ENCODE data around the gene EI24.

Gene EI24

GRCh38 chr11:125579811-125580210 lies 10.5 kb downstream of the EI24 start:
- no peak for DNase-seq (ENCODE audit: low spot score)

- no peak for DNase-seq (ENCODE audit: low spot score)
These were observed 14.2 kb downstream of the EI24 start for GRCh38 chr11:125583496-125583895.

GRCh38 chr11:125585487-125585886 lies 16.2 kb downstream of the EI24 start:
- DNase-seq (ENCODE audit: low spot score): no peak

DNA sequence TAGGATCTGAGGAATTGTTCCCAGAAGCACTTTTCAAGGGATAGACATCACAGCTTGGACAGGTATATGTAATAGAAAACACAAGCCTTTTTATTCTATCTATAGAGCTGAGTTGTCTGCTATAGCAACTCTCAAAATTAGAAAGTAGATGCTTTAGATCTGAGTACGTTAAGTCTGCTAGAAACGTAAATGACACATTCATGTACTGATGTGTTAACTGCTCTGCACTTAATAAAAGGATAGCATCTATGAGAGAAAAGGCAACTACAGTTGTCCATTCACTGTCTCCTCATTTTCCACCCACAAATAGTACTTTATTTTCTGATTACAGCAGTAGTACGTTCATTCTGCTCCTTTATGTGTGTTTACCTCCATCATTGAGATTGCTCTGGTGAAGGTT lies 17.3 kb downstream of the EI24 start:
- DNase-seq (ENCODE audit: low spot score): no peak

- no peak for DNase-seq (ENCODE audit: low spot score)
These were observed 18.2 kb downstream of the EI24 start for GRCh38 chr11:125587480-125587879.

GRCh38 chr11:125588505-125588904 lies 19.2 kb downstream of the EI24 start:
- no peak for DNase-seq (ENCODE audit: low spot score)

- peak; percentile 11 for DNase-seq (ENCODE audit: low spot score)
These were observed 22.5 kb downstream of the EI24 start for GRCh38 chr11:125591649-125592304.

- DNase-seq (ENCODE audit: low spot score): peak; percentile 98
These were observed 23.2 kb downstream of the EI24 start, which contains the start of gene STT3A for GRCh38 chr11:125592305-125593113. TSS of gene STT3A (plus strand) at chr11:125592852. CDS start at chr11:125595916, 3,064 bp downstream.

DNA sequence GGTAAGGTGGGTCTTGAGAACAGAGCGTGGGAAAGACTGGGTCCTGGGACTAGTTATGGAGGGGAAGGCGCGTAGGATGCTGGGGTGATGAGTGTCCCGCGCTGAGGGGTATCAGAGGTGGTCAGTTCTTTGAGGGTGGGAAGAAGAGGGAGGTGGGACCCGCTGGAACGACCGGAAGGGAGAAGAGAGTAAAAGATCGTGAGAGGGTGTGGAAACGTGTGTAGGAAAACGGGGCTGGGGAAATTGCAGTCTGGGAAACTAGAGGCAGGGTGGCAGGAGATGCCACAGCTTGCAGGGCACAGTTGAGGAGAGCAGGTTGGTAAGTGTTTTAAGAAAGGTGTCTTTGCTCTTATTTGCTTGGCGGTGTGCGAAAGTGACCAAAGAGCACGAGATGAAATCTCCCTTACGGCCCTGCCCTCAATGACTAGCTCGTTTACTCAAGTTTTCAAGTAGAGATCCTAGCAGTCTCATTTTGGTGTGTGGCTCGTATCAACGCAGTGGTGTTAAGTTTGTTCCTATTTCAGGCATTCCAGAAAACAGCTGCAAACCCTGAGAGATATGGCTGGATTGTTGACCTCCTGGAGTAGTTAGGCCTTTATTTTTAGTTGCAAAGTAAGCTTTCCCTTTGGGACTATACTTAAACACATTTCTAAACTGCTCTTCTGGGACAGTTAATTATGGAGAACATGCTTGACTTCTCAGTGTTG lies 24.0 kb downstream of the EI24 start:
- no peak for DNase-seq (ENCODE audit: low spot score)

DNA sequence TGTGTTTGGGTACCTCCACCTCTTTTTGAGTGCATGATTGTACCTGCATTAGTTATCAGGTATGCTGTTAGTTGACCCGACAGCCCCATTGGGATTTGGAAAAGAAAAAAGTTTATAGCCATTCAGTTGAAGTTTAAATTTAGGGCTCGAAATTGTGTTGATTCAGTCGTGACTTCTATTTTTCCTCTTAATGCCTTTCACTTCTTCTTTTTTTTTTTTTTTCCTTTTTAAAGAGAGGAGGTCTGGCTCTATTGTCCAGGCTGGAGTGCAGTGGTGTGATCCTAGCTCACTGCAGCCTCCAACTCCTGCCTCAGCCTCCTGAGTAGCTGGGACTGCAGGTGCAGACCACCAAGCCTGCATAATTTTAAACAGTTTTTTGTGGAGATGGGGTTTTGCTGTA lies 25.7 kb downstream of the EI24 start:
- DNase-seq (ENCODE audit: low spot score): no peak

DNA sequence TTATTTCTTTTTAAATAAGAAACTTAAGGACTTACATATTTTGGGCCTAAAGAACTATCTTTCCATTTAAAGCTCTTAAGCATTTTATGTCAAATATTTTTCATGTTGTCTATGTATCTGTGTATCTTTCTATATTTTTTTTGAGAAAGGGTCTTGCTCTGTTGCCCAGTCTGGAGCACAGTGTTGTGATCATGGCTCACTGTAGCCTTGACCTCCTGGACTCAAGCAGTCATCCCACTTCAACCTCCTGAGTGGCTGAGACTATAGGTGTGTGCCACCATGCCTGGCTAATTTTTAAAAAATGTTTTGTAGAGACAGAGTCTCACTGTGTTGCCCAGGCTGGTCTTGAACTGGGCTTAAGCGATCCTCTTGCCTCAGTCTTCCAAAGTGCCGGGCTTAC lies 31.4 kb downstream of the EI24 start:
- DNase-seq (ENCODE audit: low spot score): no peak

- no peak for DNase-seq (ENCODE audit: low spot score)
These were observed 33.9 kb downstream of the EI24 start for GRCh38 chr11:125603207-125603606.

- no peak for DNase-seq (ENCODE audit: low spot score)
These were observed 36.1 kb downstream of the EI24 start for GRCh38 chr11:125605417-125605816.

DNA sequence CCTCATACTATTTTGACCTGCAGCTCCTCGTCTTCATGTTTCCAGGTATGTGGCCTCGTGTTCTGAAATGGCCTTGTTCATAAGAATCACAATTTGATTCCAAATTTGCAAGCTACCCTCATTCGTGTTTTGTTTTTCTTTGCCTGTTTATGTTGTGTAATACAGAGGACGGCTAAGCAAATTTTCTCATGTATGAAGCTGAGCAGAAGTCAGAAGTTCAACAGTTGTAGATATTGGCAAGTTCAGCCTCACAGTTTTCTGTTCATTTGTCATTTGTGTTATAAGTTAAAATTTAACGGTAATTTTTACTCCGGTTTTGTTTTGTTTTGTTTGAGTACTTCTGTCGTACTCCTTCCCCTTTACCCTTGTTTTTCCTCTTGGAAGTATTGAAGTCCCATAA lies 40.3 kb downstream of the EI24 start:
- no peak for DNase-seq (ENCODE audit: low spot score)

DNA sequence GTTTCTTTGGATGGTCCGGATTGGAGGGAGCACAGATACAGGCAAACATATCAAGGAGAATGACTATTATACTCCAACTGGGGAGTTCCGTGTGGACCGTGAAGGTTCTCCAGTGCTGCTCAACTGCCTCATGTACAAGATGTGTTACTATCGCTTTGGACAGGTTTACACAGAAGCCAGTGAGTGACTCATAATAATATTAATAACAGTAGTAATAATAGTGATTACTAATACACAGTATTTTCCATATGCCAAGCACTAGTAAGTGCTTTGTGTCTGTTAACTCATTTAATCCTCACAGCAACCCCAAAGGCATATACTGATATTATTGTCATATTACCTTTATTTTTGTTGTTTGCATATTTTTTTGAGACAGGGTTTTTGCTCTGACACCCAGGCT lies 49.1 kb downstream of the EI24 start:
- DNase-seq (ENCODE audit: low spot score): no peak

GRCh38 chr11:125621995-125622394 lies 52.7 kb downstream of the EI24 start:
- no peak for DNase-seq (ENCODE audit: low spot score)

DNA sequence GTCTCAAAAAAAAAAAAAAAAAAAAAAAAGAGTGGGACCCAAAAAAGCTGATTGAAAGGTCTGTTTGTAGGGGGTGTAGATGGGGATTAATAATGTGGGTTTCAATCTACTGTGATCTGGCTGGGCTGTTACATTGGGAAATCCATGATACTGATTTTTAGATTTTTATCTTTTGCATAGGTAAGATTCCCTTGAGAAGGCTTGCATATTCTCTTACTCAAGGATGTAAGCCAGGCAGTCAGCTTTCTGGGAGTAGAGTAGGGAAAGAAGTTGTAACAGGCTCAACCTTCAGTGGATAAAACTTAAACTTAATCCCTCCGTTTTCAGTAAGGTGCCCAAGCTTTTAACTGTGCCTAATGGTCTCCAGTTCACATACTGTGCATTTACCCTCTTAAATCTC lies 53.8 kb downstream of the EI24 start:
- no peak for DNase-seq (ENCODE audit: low spot score)

- no peak for DNase-seq (ENCODE audit: low spot score)
These were observed 55.5 kb downstream of the EI24 start, which contains the start of gene CHEK1 for GRCh38 chr11:125624756-125625213. TSS of gene CHEK1 (plus strand) at chr11:125625163. CDS start at chr11:125626769, 1,606 bp downstream.

DNA sequence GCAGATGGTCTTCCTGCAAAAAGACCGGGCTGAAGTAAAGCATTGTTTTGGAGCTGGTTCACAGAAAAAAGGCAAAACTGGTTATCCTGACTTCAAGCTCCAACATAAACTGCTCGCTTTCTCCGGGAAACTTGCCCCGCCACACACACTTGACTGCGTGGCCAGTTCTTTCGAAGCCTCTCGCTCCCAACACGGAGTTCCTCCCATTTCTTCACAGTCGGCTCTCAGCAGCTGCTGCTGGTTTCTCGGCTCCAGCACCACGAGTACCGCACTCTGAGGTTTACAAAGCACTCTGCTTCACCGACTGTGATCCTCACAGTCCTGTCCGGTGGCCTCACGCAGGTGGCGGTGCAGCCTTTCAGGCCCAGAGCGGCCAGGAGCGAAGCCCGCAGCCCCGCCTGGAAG lies 56.0 kb downstream of the EI24 start:
- DNase-seq (ENCODE audit: low spot score): no peak

DNA sequence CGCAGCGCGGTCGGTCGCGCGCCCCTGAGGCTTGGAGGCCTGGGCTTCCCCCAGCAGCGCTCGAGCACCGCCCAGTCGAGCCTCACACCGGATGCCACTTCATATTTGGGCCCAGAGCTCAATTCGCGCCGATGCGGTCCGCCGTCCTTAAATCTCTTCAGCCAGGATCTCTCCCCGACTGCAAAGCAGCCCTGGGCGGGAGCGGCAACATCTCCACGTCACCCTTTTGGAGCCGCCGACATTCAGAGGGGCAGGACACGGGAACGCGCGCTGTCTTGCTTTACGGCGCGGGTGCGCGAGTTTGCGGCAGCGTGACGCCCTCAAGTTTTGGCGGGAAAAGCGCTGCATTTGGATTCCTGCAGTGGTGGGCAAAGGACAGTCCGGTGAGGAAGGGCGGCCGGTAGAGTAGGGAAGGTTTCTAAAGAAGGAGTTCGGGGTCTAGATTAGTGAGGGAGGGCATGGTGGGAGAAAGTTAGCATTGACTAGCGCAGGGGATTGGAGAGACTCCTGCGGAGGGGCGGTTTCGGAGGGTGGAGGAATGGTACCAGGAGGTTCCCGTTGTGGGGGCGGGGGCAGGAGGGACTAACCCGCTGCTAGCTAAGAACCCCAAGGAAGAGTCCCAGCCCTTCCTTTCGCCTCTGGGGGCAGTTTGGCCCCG lies 56.5 kb downstream of the EI24 start:
- peak; percentile 79 for DNase-seq (ENCODE audit: low spot score)

GRCh38 chr11:125626288-125626950 lies 57.1 kb downstream of the EI24 start:
- DNase-seq (ENCODE audit: low spot score): peak; percentile 22
